Astrocyte of the spinal cord (primary cell): Measurements from ENCODE around the gene CPT1B.
"Not testable (repeated sequence)": the region's sequence is repeated elsewhere in the genome, so short reads cannot be mapped to it uniquely, and the experiment has no call there.

Experiments
- DNase-seq: peaks from one replicate; pipeline ENCODE4 v3.0.0; 2011; ENCODE audit warnings: low read depth, low spot score
- H3K4me3 ChIP-seq: 2 replicates; pipeline ENCODE4 v1.5.1; 2011; ENCODE audit warnings: low read depth, mild to moderate bottlenecking, low read length, moderate library complexity
- in situ Hi-C: cut with HindIII; loops from 2 replicates; pipeline ENCODE4 v1.10.0; 2017; ENCODE audit warnings: low sequenced_read_pairs
- TF ChIP-seq, protein P1 (sequence below): IDR thresholded peaks from 2 replicates; pipeline ENCODE4 v1.5.1; 2012; ENCODE audit warnings: low read depth, mild to moderate bottlenecking, low read length, inconsistent platforms

CPT1B gene

DNA sequence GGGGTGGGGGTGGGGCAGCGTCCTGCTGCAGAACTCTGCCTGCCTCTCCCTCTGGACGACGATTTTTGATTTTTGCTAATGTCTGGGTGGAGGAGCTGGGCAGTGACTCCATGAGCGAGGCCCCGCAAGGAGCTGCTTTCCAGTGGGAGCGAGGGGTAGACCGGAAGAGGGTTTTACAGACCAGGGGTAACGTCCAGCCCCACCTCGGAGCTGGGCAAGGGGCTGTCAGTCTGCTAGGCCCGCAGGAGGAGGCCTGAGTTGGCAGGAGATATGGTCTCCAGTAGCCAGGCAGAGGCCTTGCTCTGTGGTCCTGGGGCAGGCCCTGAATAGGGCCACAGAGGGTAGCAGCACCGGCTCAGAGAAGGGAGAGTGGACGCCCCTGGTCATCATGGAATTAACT is 31.4 kb upstream of the CPT1B start:
- TF ChIP-seq, protein P1, sequence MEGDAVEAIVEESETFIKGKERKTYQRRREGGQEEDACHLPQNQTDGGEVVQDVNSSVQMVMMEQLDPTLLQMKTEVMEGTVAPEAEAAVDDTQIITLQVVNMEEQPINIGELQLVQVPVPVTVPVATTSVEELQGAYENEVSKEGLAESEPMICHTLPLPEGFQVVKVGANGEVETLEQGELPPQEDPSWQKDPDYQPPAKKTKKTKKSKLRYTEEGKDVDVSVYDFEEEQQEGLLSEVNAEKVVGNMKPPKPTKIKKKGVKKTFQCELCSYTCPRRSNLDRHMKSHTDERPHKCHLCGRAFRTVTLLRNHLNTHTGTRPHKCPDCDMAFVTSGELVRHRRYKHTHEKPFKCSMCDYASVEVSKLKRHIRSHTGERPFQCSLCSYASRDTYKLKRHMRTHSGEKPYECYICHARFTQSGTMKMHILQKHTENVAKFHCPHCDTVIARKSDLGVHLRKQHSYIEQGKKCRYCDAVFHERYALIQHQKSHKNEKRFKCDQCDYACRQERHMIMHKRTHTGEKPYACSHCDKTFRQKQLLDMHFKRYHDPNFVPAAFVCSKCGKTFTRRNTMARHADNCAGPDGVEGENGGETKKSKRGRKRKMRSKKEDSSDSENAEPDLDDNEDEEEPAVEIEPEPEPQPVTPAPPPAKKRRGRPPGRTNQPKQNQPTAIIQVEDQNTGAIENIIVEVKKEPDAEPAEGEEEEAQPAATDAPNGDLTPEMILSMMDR = no peak
- H3K4me3 ChIP-seq = no peak overlapping the region
- no peak for DNase-seq
- in situ Hi-C loops = no loop called here

DNA sequence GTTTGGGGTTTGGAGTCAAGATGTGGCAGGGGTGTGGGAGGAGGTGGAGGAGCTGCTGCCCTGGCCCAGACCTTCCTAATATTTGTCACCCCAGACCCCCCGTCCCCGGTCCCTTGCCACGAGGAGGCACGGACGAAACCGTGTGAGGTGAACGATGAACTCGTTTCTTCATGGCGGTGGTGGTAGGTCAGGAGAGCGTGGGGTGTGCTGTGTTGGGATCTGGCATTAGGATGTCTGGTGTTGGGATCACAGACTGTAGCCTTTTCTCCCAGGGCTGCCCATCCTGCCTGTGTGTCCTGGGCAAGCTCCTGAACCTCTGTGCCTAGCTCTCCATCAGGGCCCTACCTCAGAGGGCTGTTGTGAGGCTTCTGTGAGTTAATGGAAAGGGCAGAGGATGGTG is 30.8 kb upstream of the CPT1B start:
- DNase-seq = no peak
- H3K4me3 ChIP-seq = no peak overlapping the region
- TF ChIP-seq, protein P1 = no peak
- in situ Hi-C loops = no loop called here

DNA sequence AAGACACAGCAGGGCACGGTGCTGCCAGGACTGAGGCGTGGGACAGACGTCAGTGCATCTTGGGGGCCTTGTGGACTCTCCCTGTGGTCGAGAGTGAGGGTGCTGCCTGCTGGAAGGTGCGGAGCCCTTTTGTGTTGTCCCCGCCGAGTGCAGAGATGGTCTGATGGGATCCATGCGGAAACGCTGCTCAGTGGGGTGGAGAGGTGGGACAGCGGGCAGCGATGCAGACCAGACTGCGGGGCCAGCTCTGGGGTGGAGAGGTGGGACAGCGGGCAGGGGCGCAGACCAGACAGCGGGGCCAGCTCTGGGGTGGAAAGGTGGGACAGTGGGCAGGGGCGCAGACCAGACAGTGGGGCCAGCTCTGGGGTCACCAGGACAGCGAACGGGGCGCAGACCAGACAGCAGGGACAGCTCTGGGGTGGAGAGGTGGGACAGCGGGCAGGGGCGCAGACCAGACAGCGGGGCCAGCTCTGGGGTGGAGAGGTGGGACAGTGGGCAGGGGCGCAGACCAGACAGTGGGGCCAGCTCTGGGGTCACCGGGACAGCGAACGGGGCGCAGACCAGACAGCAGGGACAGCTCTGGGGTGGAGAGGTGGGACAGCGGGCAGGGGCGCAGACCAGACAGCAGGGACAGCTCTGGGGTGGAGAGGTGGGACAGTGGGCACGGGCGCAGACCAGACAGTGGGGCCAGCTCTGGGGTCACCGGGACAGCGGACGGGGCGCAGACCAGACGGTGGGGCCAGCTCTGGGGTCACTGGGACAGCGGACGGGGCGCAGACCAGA is 30.0 kb upstream of the CPT1B start:
- in situ Hi-C loops, DNase-seq, H3K4me3 ChIP-seq: not testable (repeated sequence)

DNA sequence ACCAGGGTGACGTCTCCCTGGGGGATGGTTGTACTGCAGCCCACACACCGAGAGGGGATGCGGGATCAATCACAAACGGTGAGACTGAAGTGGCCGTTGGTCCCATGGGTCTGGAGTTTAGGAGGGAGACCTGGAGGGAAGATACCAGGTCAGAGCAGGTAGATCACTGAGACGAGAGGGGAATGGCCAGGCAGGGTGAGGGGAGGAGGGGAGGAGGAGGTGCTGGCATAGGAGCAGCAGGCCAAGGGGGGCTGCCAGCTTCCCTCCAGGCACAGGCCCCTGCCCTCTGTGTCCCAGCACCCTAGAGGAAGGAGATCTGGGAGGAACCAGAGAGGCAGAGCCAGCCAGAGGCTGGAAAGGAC is 29.4 kb upstream of the CPT1B start:
- no peak for DNase-seq
- no peak overlapping the region for H3K4me3 ChIP-seq
- TF ChIP-seq, protein P1 = no peak
- in situ Hi-C loops = no loop called here

DNA sequence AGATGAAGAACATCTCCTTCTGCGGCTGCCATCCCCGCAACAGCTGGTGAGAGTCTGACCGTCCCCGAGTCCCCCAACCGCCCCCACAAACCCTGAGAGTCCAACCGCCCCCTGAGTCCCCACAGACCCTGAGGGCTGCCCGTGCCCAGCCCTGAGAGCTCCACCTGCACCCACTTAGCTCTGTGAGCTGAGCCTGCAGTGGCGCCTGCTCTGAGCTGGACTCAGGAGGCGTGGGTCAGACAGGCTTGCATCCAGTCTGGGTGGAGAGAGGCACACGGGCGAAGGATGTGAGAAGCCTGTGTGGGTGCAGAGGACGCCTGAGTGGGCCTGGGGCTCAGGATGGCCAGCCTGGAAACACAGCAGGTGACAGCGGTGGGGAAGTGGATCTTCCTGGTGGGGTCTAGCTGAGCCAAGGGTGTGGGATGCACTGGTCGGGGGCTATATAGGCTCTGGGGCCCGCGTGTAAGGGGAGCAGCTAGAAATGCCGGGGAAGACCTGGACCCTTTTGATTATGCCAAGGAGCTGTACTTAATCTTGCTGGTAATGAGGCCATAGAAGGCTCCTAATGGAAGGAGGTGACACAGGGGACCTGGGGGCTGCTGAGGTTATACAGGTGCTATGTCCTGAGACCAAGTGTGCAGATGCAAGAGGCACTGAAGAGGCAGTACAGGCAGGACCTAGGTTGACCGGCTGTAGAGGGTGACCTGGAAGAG is 28.9 kb upstream of the CPT1B start:
- in situ Hi-C loops = no loop called here
- TF ChIP-seq, protein P1 = no peak
- DNase-seq = no peak
- no peak overlapping the region for H3K4me3 ChIP-seq

DNA sequence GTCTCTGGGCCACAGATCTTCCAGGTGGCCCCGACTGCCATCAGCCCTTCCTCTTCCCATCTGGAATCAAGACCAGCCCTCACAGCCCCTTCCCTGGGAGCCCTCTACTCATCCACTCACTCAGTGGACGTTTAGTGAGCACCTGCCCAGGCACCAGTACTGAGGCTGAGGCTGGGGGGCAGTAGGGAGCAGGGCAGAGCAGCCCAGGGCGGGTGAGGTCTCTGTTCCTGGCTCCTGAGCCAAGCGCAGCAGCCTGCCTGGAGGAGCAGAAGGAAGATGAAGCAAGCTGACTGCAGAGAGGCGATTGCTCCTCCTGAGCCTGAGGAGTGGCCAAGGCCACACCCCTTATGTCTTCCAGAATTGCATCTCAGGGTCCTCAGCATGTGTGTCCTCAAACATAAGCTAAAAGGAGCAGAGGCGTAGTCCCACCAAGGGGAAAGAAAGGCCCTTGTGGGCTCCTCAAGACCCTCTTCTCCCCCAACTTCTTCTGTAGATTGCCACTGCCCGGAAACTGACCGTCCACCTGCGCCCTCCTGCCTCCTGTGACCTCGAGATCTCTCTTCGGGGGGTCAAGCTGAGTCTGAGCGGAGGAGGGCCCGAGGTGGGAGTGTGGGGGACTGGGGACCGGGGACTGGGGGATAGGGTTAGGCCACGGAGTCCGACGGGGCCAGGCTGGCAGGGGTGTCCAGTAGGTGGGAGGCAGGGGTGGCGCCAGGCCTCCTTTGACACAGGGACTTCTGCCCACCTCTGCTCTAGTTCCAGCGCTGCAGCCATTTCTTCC is 28.1 kb upstream of the CPT1B start:
- in situ Hi-C loops = no loop called here
- TF ChIP-seq, protein P1 = no peak
- no peak overlapping the region for H3K4me3 ChIP-seq
- DNase-seq = no peak
